HG03135 (cell line): Measurements from ENCODE around the gene ACSL3.
"Not testable (repeated sequence)": the region's sequence is repeated elsewhere in the genome, so short reads cannot be mapped to it uniquely, and the experiment has no call there.

ENCODE experiments used
- ATAC-seq: cut with Tn5 transposase; IDR thresholded peaks from one replicate; pipeline ENCODE4 v1.9.1; 2021; ENCODE audit warnings: mild to moderate bottlenecking, moderate library complexity; ENCODE audit not compliant: unreplicated experiment

ACSL3 gene

GRCh38 chr2:222860740-222861410 lies at the start of gene ACSL3:
Gene ACSL3 (plus strand): TSS chr2:222861036. CDS start chr2:222908773, 47,737 bp downstream.
- ATAC-seq = peak; percentile 99

GRCh38 chr2:222811828-222812227 lies 49.0 kb upstream of the ACSL3 start:
- no peak for ATAC-seq

- peak; percentile 92 for ATAC-seq
Observed at GRCh38 chr2:222813177-222813843, 47.5 kb upstream of the ACSL3 start.

- no peak for ATAC-seq
Observed at GRCh38 chr2:222819722-222820333, 41.0 kb upstream of the ACSL3 start.

- no peak for ATAC-seq
Observed at GRCh38 chr2:222823183-222823930, 37.5 kb upstream of the ACSL3 start.

- ATAC-seq = no peak
Observed at GRCh38 chr2:222825031-222825430, 35.8 kb upstream of the ACSL3 start.

- ATAC-seq = no peak
Observed at GRCh38 chr2:222827417-222827816, 33.4 kb upstream of the ACSL3 start.

- ATAC-seq = no peak
Observed at GRCh38 chr2:222828572-222828971, 32.3 kb upstream of the ACSL3 start.

GRCh38 chr2:222830164-222830563 lies 30.7 kb upstream of the ACSL3 start:
- ATAC-seq = no peak

GRCh38 chr2:222833410-222833809 lies 27.4 kb upstream of the ACSL3 start:
- no peak for ATAC-seq

- no peak for ATAC-seq
Observed at GRCh38 chr2:222835143-222835822, 25.6 kb upstream of the ACSL3 start.

GRCh38 chr2:222835823-222836151 lies 25.0 kb upstream of the ACSL3 start:
- no peak for ATAC-seq

GRCh38 chr2:222837643-222838056 lies 23.2 kb upstream of the ACSL3 start:
- no peak for ATAC-seq

GRCh38 chr2:222840060-222840802 lies 20.6 kb upstream of the ACSL3 start:
- no peak for ATAC-seq

GRCh38 chr2:222842491-222843174 lies 18.2 kb upstream of the ACSL3 start:
- no peak for ATAC-seq

GRCh38 chr2:222844323-222844722 lies 16.5 kb upstream of the ACSL3 start:
- no peak for ATAC-seq

- not testable (repeated sequence) for ATAC-seq
Observed at GRCh38 chr2:222845314-222845713, 15.5 kb upstream of the ACSL3 start.

- ATAC-seq = no peak
Observed at GRCh38 chr2:222846003-222846402, 14.8 kb upstream of the ACSL3 start.

GRCh38 chr2:222848031-222848430 lies 12.8 kb upstream of the ACSL3 start:
- not testable (repeated sequence) for ATAC-seq

- ATAC-seq = no peak
Observed at GRCh38 chr2:222848862-222849261, 12.0 kb upstream of the ACSL3 start.
